A172 (cell line): ENCODE results near the gene BPIFB4. TPM values are rescaled to one million over a fixed set of nuclear protein-coding genes. Genes with fewer than 3 reads are reported as not detected.

ENCODE experiments used
- DNase-seq: peaks from one replicate; pipeline ENCODE4 v3.0.0-alpha.2; 2015; ENCODE audit warnings: low spot score
- total RNA-seq: library from RNA; depleted of rRNA; stranded (reverse); fragments of >200 nt; shearing (Covaris generic); gene quantifications from 2 replicates; pipeline ENCODE4 v1.2.3, GENCODE V29; 2014

BPIFB4 gene
- total RNA-seq, 1 experiment from 2014 or later: not detected

GRCh38 chr20:33061658-33062028 lies 17.8 kb upstream of the BPIFB4 start:
- no peak for DNase-seq

GRCh38 chr20:33062105-33062824 lies 17.2 kb upstream of the BPIFB4 start:
- no peak for DNase-seq

- DNase-seq: no peak
Measured at GRCh38 chr20:33062825-33063149, 16.7 kb upstream of the BPIFB4 start.

GRCh38 chr20:33063271-33063670 lies 16.2 kb upstream of the BPIFB4 start:
- no peak for DNase-seq

- no peak for DNase-seq
Measured at GRCh38 chr20:33064572-33065287, 14.7 kb upstream of the BPIFB4 start.

- no peak for DNase-seq
Measured at GRCh38 chr20:33065785-33066184, 13.7 kb upstream of the BPIFB4 start.

GRCh38 chr20:33067806-33068205 lies 11.6 kb upstream of the BPIFB4 start:
- no peak for DNase-seq

GRCh38 chr20:33068251-33068939 lies 11.0 kb upstream of the BPIFB4 start:
- DNase-seq: no peak

- no peak for DNase-seq
Measured at GRCh38 chr20:33069673-33070072, 9.8 kb upstream of the BPIFB4 start.

GRCh38 chr20:33070111-33071053 lies 9.1 kb upstream of the BPIFB4 start:
- no peak for DNase-seq

GRCh38 chr20:33071198-33071597 lies 8.2 kb upstream of the BPIFB4 start:
- peak; percentile 19 for DNase-seq

- no peak for DNase-seq
Measured at GRCh38 chr20:33072362-33072761, 7.1 kb upstream of the BPIFB4 start.

- DNase-seq: no peak
Measured at GRCh38 chr20:33072813-33073212, 6.6 kb upstream of the BPIFB4 start.

GRCh38 chr20:33074675-33075074 lies 4.8 kb upstream of the BPIFB4 start:
- no peak for DNase-seq

GRCh38 chr20:33075281-33075680 lies 4.2 kb upstream of the BPIFB4 start:
- no peak for DNase-seq

- peak; percentile 41 for DNase-seq
Measured at GRCh38 chr20:33076662-33077372, 2.6 kb upstream of the BPIFB4 start.

- no peak for DNase-seq
Measured at GRCh38 chr20:33081411-33082154, 2.1 kb downstream of the BPIFB4 start.

GRCh38 chr20:33082546-33082945 lies 3.1 kb downstream of the BPIFB4 start:
- no peak for DNase-seq

- DNase-seq: no peak
Measured at GRCh38 chr20:33083544-33084340, 4.3 kb downstream of the BPIFB4 start.

- no peak for DNase-seq
Measured at GRCh38 chr20:33084722-33085121, 5.3 kb downstream of the BPIFB4 start.
